Parathyroid adenoma (tissue), 2 donors: ENCODE results near the gene HDAC3.
A peak's percentile ranks its signal among the peaks of the same experiment; 100 is the strongest.

Experiments
- H2AFZ ChIP-seq: fragments of 300-600 bp; sonication (generic); one replicate; pipeline ENCODE4 v1.7.0; 2017; ENCODE audit warnings: antibody characterized with exemption, mild to moderate bottlenecking
- H3K27ac ChIP-seq: fragments of 300-600 bp; sonication (generic); one replicate; pipeline ENCODE4 v1.7.0; 2017
- H3K27me3 ChIP-seq: fragments of 300-600 bp; sonication (generic); one replicate; pipeline ENCODE4 v1.7.0; 2017; ENCODE audit warnings: low read length; ENCODE audit not compliant: control insufficient read depth, insufficient read depth
- H3K36me3 ChIP-seq: fragments of 300-600 bp; sonication (generic); one replicate; pipeline ENCODE4 v1.7.0; 2017; ENCODE audit warnings: low read length; ENCODE audit not compliant: control insufficient read depth, insufficient read depth
- H3K4me1 ChIP-seq: fragments of 300-600 bp; sonication (generic); one replicate; pipeline ENCODE4 v1.7.0; 2017; ENCODE audit warnings: control low read depth
- H3K4me2 ChIP-seq: fragments of 300-600 bp; sonication (generic); one replicate; pipeline ENCODE4 v1.7.0; 2017; ENCODE audit warnings: low read length
- H3K4me3 ChIP-seq: fragments of 300-600 bp; sonication (generic); one replicate; pipeline ENCODE4 v1.7.0; 2017; ENCODE audit warnings: low read depth, low read length
- H3K79me2 ChIP-seq: fragments of 300-600 bp; sonication (generic); one replicate; pipeline ENCODE4 v1.7.0; 2017; ENCODE audit warnings: control low read depth
- H3K9ac ChIP-seq: fragments of 300-600 bp; sonication (generic); one replicate; pipeline ENCODE4 v1.7.0; 2017; ENCODE audit warnings: mild to moderate bottlenecking
- H3K9me3 ChIP-seq: fragments of 300-600 bp; sonication (generic); one replicate; pipeline ENCODE4 v1.7.0; 2017; ENCODE audit warnings: low read length; ENCODE audit not compliant: control insufficient read depth
- TF ChIP-seq, protein P1 (sequence below): fragments of 300-600 bp; sonication (generic); IDR thresholded peaks from one replicate; pipeline ENCODE4 v1.7.0; 2017; ENCODE audit warnings: antibody characterized with exemption, mild to moderate bottlenecking
- donor health status: primary hyperparathyroidism.

HDAC3 gene

GRCh38 chr5:141654298-141654697 is 17.6 kb upstream of the HDAC3 start:
- no peaks in the 10 kb centered on the region for H3K79me2 ChIP-seq
- H3K27me3 ChIP-seq = no peaks in the 10 kb centered on the region
- no peaks in the 10 kb centered on the region for H3K9me3 ChIP-seq
- H2AFZ ChIP-seq = no peak overlapping the region
- H3K4me1 ChIP-seq = peaks cover 16% of the 10 kb centered on the region
- H3K36me3 ChIP-seq = no peaks in the 10 kb centered on the region
- no peak overlapping the region for H3K4me2 ChIP-seq
- no peak overlapping the region for H3K4me3 ChIP-seq
- TF ChIP-seq, protein P1, sequence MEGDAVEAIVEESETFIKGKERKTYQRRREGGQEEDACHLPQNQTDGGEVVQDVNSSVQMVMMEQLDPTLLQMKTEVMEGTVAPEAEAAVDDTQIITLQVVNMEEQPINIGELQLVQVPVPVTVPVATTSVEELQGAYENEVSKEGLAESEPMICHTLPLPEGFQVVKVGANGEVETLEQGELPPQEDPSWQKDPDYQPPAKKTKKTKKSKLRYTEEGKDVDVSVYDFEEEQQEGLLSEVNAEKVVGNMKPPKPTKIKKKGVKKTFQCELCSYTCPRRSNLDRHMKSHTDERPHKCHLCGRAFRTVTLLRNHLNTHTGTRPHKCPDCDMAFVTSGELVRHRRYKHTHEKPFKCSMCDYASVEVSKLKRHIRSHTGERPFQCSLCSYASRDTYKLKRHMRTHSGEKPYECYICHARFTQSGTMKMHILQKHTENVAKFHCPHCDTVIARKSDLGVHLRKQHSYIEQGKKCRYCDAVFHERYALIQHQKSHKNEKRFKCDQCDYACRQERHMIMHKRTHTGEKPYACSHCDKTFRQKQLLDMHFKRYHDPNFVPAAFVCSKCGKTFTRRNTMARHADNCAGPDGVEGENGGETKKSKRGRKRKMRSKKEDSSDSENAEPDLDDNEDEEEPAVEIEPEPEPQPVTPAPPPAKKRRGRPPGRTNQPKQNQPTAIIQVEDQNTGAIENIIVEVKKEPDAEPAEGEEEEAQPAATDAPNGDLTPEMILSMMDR = no peak
- H3K9ac ChIP-seq = no peak overlapping the region
- no peak overlapping the region for H3K27ac ChIP-seq

DNA sequence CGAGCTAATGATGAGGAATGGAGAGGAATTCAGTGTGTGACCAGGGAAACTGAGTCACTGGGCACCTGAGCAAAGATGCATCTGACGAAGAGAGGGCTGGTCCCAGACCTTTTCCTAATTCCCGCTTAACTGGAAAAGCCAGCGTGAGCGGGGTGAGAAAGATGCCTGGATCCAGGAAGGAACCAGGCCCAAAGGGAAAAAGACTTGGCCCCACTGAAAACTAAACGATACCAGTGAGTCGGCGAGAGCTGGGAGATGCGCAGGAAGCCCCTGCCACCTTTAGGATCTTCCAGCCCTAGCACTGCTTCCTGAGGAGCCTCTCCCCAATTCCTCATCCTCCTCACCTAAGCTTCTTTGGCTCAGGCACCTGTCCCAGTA is 15.1 kb upstream of the HDAC3 start:
- H3K36me3 ChIP-seq = no peaks in the 10 kb centered on the region
- peak overlapping the region; percentile 17 for H2AFZ ChIP-seq
- H3K4me2 ChIP-seq = peak overlapping the region; percentile 96
- peaks cover 2% of the 10 kb centered on the region for H3K79me2 ChIP-seq
- peaks cover 20% of the 10 kb centered on the region for H3K4me1 ChIP-seq
- no peaks in the 10 kb centered on the region for H3K9me3 ChIP-seq
- H3K27me3 ChIP-seq = no peaks in the 10 kb centered on the region
- peak overlapping the region; percentile 77 for H3K27ac ChIP-seq
- TF ChIP-seq, protein P1 = no peak
- H3K4me3 ChIP-seq = peak overlapping the region; percentile 67
- H3K9ac ChIP-seq = no peak overlapping the region

DNA sequence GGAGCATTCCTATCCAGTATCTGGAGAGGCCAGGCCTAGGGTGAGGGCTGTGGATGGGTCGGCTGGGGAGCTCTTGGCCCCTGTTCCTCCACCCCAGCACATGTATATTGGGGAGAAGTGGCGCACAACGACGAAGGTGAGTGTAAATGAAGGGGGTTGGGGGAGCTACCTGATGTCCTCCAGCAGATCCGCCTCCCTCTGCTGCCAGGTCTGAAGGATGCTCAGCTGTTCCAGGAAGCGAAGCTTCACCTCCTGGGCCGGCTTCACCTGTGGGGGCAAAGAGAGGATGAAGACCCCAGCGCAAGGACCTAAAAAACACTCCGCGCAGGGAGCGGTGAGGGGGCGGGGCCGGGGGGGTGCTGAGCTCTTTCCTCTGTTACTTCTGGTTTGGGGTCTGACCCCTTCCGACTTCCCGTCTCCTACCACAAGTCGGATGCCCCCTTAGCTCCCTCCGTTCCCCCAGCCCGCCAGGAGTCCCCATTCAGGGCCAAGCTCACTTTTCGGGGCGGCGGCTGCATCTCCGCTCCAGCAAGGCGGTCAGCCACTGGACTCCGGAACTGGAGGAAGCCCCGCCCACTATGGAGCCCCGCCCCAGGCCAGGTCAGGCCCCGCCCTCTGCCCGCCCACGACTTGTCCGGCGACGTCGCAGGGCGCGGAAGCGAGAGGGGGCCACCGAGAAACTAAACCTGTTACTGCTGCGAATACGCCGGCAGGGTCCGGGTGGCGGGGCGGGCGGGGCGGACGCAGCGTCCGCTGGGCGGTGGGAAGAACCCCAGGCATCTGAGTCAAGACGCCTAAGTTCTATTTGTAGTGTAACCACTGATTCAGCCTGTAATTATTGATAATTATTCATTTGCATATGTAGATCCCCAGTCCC is 14.4 kb upstream of the HDAC3 start, which contains the start of gene FCHSD1:
Gene FCHSD1, minus strand, starts transcription at position 568 of the 877 bp plus-strand sequence. Its CDS starts 50 bp downstream, at position 518.
- Histone ChIP-seq H3K36me3 (no peaks in the 10 kb centered on the region), H3K4me3 (peak within 1 kb of the TSS; percentile 67), H3K4me1 (peaks cover 20% of the 10 kb centered on the region), H3K79me2 (peaks cover 2% of the 10 kb centered on the region), H3K27ac (peak within 1 kb of the TSS; percentile 77), H3K9me3 (no peaks in the 10 kb centered on the region), H3K9ac (no peak within 1 kb of the TSS), H3K27me3 (no peaks in the 10 kb centered on the region), H2AFZ (peak within 1 kb of the TSS; percentile 17), H3K4me2 (peak within 1 kb of the TSS; percentile 96)
- TF ChIP-seq, protein P1 = no peak

DNA sequence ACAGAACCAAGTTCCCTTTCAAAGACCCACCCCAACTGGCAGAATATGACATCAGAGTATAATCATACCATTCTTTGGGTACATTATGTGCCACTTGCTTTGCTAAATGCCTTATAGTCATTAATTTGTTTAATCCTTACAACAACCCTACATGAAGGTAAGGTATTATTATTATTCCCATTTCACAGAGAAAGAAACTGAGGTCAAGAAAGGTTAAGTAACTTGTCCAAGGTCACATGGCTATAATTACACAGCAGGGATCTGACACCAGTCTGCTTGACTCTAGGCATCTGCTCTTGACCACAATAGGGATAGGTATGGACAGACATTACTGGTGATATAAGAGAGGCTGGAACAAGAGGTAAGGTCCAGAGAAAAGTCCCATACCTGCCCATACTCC is 13.3 kb upstream of the HDAC3 start:
- H3K27ac ChIP-seq = peak overlapping the region; percentile 77
- H3K4me1 ChIP-seq = peaks cover 20% of the 10 kb centered on the region
- H3K27me3 ChIP-seq = no peaks in the 10 kb centered on the region
- peak overlapping the region; percentile 6 for H2AFZ ChIP-seq
- H3K36me3 ChIP-seq = no peaks in the 10 kb centered on the region
- H3K9me3 ChIP-seq = no peaks in the 10 kb centered on the region
- H3K79me2 ChIP-seq = peaks cover 2% of the 10 kb centered on the region
- H3K9ac ChIP-seq = no peak overlapping the region
- H3K4me2 ChIP-seq = peak overlapping the region; percentile 96
- TF ChIP-seq, protein P1 = no peak
- H3K4me3 ChIP-seq = peak overlapping the region; percentile 67
